Omental fat pad (tissue), 4 donors: ENCODE results near the gene LPIN1. TPM values are rescaled to one million over a fixed set of nuclear protein-coding genes. Genes with fewer than 3 reads are reported as not detected.
A peak's percentile ranks its signal among the peaks of the same experiment; 100 is the strongest.
"Not testable (repeated sequence)": the region's sequence is repeated elsewhere in the genome, so short reads cannot be mapped to it uniquely, and the experiment has no call there.

Source experiments
- ATAC-seq: fragments of 150-250 bp; one replicate; pipeline ENCODE4 v1.9.1; 2016; ENCODE audit warnings: mild to moderate bottlenecking, moderate library complexity; ENCODE audit not compliant: low FRiP score
- DNase-seq: peaks from one replicate; pipeline ENCODE4 v3.0.0-alpha.2; 2019; ENCODE audit warnings: low spot score
- total RNA-seq, 4 donors: library from RNA; depleted of rRNA; stranded (reverse); fragments of >200 nt; gene quantifications; one replicate each; pipeline ENCODE4 v1.1.0, GENCODE V29; 2016
- TF ChIP-seq, protein P1 (sequence below), 3 donors: fragments of 450-650 bp; IDR thresholded peaks; one replicate each; pipeline ENCODE4 v1.5.1; 2016 to 2017; ENCODE audit warnings: antibody characterized with exemption in 3 of 3, mild to moderate bottlenecking in 3 of 3, moderate library complexity in 2 of 3

Gene LPIN1
- total RNA-seq, 4 donors from 2014 or later, result 72.8 to 104 (median 89.1) TPM

DNA sequence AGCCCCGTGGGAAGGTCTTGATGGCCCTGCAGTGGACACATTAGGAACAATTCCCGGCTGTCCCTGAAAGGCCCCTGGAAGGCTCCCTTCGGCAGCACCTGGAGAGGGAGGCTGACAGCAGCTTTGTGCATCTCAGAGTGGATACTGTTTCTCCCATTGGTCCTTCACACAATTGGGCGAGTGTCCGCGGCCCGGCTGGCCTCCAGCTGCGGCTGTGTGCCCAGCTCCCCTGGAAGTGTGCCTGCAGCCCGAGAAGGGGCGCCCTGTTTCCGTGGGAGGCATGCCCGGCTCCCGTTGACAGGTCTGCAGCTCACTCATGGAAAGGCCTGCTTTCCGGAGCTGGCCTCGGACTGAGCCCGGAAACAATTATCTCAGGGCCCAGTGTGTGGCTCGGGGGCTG is 103.7 kb downstream of the LPIN1 start:
- DNase-seq, result no peak
- ATAC-seq, result no peak
- TF ChIP-seq, protein P1, sequence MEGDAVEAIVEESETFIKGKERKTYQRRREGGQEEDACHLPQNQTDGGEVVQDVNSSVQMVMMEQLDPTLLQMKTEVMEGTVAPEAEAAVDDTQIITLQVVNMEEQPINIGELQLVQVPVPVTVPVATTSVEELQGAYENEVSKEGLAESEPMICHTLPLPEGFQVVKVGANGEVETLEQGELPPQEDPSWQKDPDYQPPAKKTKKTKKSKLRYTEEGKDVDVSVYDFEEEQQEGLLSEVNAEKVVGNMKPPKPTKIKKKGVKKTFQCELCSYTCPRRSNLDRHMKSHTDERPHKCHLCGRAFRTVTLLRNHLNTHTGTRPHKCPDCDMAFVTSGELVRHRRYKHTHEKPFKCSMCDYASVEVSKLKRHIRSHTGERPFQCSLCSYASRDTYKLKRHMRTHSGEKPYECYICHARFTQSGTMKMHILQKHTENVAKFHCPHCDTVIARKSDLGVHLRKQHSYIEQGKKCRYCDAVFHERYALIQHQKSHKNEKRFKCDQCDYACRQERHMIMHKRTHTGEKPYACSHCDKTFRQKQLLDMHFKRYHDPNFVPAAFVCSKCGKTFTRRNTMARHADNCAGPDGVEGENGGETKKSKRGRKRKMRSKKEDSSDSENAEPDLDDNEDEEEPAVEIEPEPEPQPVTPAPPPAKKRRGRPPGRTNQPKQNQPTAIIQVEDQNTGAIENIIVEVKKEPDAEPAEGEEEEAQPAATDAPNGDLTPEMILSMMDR (IDR thresholded peaks at IDR 0.05), result no peak

DNA sequence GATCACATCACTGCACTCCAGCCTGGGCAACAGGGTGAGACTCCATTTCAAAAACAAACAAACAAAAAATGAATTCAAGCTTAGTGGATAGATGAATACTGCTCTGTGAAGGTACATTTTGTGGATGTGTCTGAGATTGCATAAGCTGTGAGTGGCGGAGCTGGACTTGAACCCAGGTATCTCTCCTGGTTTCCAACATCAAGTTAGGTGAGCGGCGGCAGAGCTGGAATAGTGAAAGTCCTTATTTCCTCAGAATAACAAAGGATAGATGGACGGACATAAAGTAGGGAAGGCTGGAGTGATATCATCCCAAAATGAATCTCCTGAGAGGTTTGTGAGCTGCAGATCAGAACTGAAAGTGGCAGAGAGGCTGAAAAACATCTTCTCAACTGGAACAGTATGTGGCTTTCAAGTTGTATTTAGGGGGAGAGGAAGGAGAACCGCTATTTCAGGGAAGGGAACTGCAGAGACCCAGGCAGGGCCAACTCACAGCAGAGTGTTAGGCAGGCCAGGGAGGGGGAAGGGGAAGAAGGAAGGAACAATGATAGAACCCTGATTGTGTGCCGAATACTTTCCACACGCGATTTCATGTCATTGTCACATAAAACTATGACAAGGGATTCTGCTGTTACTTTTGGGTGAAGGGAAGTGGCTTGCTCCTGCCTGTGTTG is 106.2 kb downstream of the LPIN1 start:
- TF ChIP-seq, protein P1 (IDR thresholded peaks at IDR 0.05), result no peak
- ATAC-seq, result peak; percentile 19
- DNase-seq, result no peak

DNA sequence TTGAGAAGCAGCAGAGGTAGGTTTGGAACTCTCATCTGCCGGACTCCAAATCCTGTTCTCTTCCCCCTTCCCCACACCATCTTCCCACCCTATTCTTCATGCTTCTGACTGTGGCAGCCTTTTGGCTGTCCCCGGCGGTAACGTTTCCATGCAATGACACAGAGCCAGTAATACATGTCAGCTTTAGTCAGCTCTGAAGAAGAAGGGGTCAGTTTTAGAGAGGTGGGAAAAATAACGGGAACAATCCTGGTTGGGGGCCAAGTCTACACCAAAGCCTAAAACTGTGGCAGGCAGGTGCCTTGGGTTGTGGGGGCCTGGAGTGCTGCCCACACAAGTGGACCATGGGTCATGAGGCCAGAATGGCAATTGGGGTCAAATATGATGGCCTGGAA is 106.8 kb downstream of the LPIN1 start:
- DNase-seq (no peak), ATAC-seq (no peak)
- TF ChIP-seq, protein P1 (IDR thresholded peaks at IDR 0.05), result no peak

DNA sequence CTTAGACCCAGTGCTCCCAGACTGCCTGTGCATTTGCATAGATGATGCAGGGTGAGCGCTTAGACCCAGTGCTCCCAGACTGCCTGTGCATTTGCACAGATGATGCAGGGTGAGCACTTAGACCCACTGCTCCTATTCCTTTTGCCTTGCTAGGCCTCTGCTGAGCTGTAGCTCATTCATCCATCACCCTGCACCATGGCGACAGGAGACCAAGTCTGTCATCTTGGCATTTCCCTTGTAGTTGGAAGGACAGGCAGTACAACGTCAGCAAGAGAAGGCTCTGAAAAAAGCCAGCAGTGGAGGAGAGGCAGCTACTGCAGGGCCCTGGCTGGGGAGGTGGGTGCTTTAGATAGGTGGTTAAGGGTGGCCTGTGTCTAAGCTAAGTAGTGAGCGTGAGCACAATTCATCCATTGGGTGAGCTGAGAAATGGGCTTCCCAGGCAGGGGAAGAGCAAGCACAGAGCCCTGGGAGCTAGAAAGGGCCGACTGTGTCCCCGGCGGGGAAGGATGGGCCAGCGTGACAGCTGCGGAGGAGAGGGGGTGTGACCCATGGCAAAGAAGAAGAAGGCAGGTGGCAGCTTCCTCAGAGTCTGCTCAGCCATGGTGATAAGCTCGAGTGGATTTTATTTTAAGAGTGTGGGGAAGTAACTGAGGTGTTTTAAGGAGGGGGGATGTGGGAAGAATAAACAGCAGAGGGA is 108.8 kb downstream of the LPIN1 start:
- DNase-seq (no peak), ATAC-seq (no peak)
- TF ChIP-seq, protein P1 (IDR thresholded peaks at IDR 0.05), result no peak

DNA sequence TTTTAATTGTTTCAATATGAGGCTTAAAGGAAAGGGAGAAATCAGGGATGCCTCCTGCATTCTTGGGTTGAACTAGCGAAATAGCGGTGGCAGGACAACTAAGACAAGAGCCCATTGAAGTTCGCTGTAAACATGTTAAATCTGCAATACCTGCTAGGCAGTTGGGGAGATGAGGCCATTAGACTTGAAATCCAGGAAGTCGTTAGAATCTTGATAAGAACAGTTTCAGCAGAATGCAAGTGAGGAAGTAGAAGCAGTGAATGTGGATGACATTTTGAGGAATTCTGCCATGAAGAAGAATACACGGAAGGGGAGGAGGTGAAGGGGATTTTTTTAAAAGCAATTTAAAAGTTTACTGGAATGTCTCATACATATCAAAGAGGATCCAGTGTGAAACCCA is 109.7 kb downstream of the LPIN1 start:
- TF ChIP-seq, protein P1 (IDR thresholded peaks at IDR 0.05), result no peak
- ATAC-seq, result no peak
- DNase-seq, result no peak

GRCh38 chr2:11858883-11859282 is 112.5 kb downstream of the LPIN1 start:
- no peak for ATAC-seq
- TF ChIP-seq, protein P1 (IDR thresholded peaks at IDR 0.05), result no peak
- no peak for DNase-seq

DNA sequence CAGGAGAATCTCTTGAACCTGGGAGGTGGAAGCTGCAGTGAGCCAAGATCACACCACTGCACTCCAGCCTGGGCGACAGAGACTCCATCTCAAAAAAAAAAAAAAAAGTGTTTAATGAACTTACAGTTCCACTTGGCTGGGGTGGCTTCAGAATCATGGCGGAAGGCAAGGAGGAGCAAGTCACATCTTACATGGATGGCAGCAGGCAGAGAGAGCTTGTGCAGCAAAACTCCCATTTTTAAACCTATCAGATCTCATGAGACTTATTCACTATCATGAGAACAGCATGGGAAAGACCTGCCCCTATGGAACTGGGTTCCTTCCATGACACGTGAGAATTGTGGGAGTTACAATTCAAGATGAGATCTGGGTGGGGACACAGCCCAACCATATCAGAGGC is 113.5 kb downstream of the LPIN1 start:
- DNase-seq, ATAC-seq: not testable (repeated sequence)
